ENCODE data around the gene MGAT5.
"Not testable (repeated sequence)": the region's sequence is repeated elsewhere in the genome, so short reads cannot be mapped to it uniquely, and the experiment has no call there.

GRCh38 chr2:134294598-134294997 is 40.7 kb downstream of the MGAT5 start:
- not testable (repeated sequence) for TF ChIP-seq CTCF, POLR2A (IDR thresholded peaks at IDR 0.05)

Measured in uterus (tissue), 2 donors.